ENCODE results near the gene POU3F3.

POU3F3 gene

GRCh38 chr2:104896446-104896845 lies 42.5 kb downstream of the POU3F3 start:
- Histone ChIP-seq H3K4me3 (replicated peaks; ENCODE audit: low read depth, low read length) (no peak overlapping the region), H3K27me3 (replicated peaks; ENCODE audit: control insufficient read depth, insufficient read depth, low read length) (no peaks in the 10 kb centered on the region; the same call in 1 of the 2 replicates), H3K36me3 (ENCODE audit: control insufficient read depth, insufficient read depth, low read length) (no peaks in the 10 kb centered on the region)
- DNase-seq (ENCODE audit: extremely low read depth, insufficient read length): no peak
- no peak for TF ChIP-seq CTCF (IDR thresholded peaks at IDR 0.05; ENCODE audit: insufficient read depth, low read length, poor library complexity, severe bottlenecking)

- no peak for DNase-seq (ENCODE audit: extremely low read depth, insufficient read length)
- Histone ChIP-seq H3K36me3 (ENCODE audit: control insufficient read depth, insufficient read depth, low read length) (no peaks in the 10 kb centered on the region), H3K4me3 (replicated peaks; ENCODE audit: low read depth, low read length) (no peak overlapping the region), H3K27me3 (replicated peaks; ENCODE audit: control insufficient read depth, insufficient read depth, low read length) (no peaks in the 10 kb centered on the region; the same call in 1 of the 2 replicates)
- TF ChIP-seq CTCF (IDR thresholded peaks at IDR 0.05; ENCODE audit: insufficient read depth, low read length, poor library complexity, severe bottlenecking): no peak
These were observed 43.7 kb downstream of the POU3F3 start for GRCh38 chr2:104897515-104898184.

- Histone ChIP-seq H3K4me3 (replicated peaks; ENCODE audit: low read depth, low read length) (no peak overlapping the region), H3K36me3 (ENCODE audit: control insufficient read depth, insufficient read depth, low read length) (no peaks in the 10 kb centered on the region), H3K27me3 (replicated peaks; ENCODE audit: control insufficient read depth, insufficient read depth, low read length) (no peaks in the 10 kb centered on the region; the same call in 1 of the 2 replicates)
- no peak for TF ChIP-seq CTCF (IDR thresholded peaks at IDR 0.05; ENCODE audit: insufficient read depth, low read length, poor library complexity, severe bottlenecking)
- no peak for DNase-seq (ENCODE audit: extremely low read depth, insufficient read length)
These were observed 46.7 kb downstream of the POU3F3 start for GRCh38 chr2:104900608-104901007.

- Histone ChIP-seq H3K36me3 (ENCODE audit: control insufficient read depth, insufficient read depth, low read length) (no peaks in the 10 kb centered on the region), H3K4me3 (replicated peaks; ENCODE audit: low read depth, low read length) (no peak overlapping the region), H3K27me3 (replicated peaks; ENCODE audit: control insufficient read depth, insufficient read depth, low read length) (no peaks in the 10 kb centered on the region; the same call in 1 of the 2 replicates)
- no peak for TF ChIP-seq CTCF (IDR thresholded peaks at IDR 0.05; ENCODE audit: insufficient read depth, low read length, poor library complexity, severe bottlenecking)
- no peak for DNase-seq (ENCODE audit: extremely low read depth, insufficient read length)
These were observed 47.3 kb downstream of the POU3F3 start for GRCh38 chr2:104901037-104901881.

GRCh38 chr2:104902317-104902716 lies 48.4 kb downstream of the POU3F3 start:
- no peak for TF ChIP-seq CTCF (IDR thresholded peaks at IDR 0.05; ENCODE audit: insufficient read depth, low read length, poor library complexity, severe bottlenecking)
- Histone ChIP-seq H3K27me3 (replicated peaks; ENCODE audit: control insufficient read depth, insufficient read depth, low read length) (no peaks in the 10 kb centered on the region; the same call in 1 of the 2 replicates), H3K4me3 (replicated peaks; ENCODE audit: low read depth, low read length) (no peak overlapping the region), H3K36me3 (ENCODE audit: control insufficient read depth, insufficient read depth, low read length) (no peaks in the 10 kb centered on the region)
- no peak for DNase-seq (ENCODE audit: extremely low read depth, insufficient read length)

Measured in GM06990 (cell line).